Ascending aorta (tissue), 2 donors: ENCODE data around the gene GLYR1. TPM values are rescaled to one million over a fixed set of nuclear protein-coding genes. Genes with fewer than 3 reads are reported as not detected.

Source experiments
- DNase-seq, 2 donors: peaks; one replicate each; pipeline ENCODE4 v3.0.0-alpha.2; 2019; ENCODE audit warnings: low spot score in 2 of 2
- H3K27ac ChIP-seq, 2 donors: fragments of 200-600 bp; sonication (generic); one replicate each; pipeline ENCODE4 v1.5.1; 2016 to 2017; ENCODE audit warnings: mild to moderate bottlenecking in 1 of 2
- H3K27me3 ChIP-seq: fragments of 200-600 bp; sonication (generic); one replicate; pipeline ENCODE4 v1.5.1; 2017
- H3K36me3 ChIP-seq, 2 donors: fragments of 200-600 bp; sonication (generic); one replicate each; pipeline ENCODE4 v1.5.1; 2016
- H3K4me1 ChIP-seq, 2 donors: fragments of 200-600 bp; sonication (generic); one replicate each; pipeline ENCODE4 v1.5.1; 2016 to 2017; ENCODE audit warnings: mild to moderate bottlenecking in 1 of 2
- H3K4me3 ChIP-seq, 2 donors: fragments of 200-600 bp; sonication (generic); one replicate each; pipeline ENCODE4 v1.5.1; 2016 to 2017; ENCODE audit warnings: mild to moderate bottlenecking in 1 of 2
- H3K9me3 ChIP-seq, 2 donors: fragments of 200-600 bp; sonication (generic); one replicate each; pipeline ENCODE4 v1.5.1; 2016
- intact Hi-C: fragments of 100-400 bp; cut with DNase I; formaldehyde crosslinking; loops from one replicate; pipeline ENCODE4 v1.15.1; 2023
- total RNA-seq: library from RNA; depleted of rRNA; stranded (reverse); fragments of >200 nt; gene quantifications from one replicate; pipeline ENCODE4 v1.1.0, GENCODE V29; 2016
- TF ChIP-seq, protein P1 (sequence below), 3 experiments: fragments of 200-600 bp in 2 of 3; fragments of 450-650 bp in 1 of 3; sonication (generic) in 2 of 3; IDR thresholded peaks; one replicate each; pipeline ENCODE4 v1.5.1; 2016 to 2019; ENCODE audit warnings: antibody characterized with exemption in 3 of 3, mild to moderate bottlenecking in 1 of 3, moderate library complexity in 1 of 3

The GLYR1 gene
- total RNA-seq, 1 donor from 2014 or later: 39.2 TPM

DNA sequence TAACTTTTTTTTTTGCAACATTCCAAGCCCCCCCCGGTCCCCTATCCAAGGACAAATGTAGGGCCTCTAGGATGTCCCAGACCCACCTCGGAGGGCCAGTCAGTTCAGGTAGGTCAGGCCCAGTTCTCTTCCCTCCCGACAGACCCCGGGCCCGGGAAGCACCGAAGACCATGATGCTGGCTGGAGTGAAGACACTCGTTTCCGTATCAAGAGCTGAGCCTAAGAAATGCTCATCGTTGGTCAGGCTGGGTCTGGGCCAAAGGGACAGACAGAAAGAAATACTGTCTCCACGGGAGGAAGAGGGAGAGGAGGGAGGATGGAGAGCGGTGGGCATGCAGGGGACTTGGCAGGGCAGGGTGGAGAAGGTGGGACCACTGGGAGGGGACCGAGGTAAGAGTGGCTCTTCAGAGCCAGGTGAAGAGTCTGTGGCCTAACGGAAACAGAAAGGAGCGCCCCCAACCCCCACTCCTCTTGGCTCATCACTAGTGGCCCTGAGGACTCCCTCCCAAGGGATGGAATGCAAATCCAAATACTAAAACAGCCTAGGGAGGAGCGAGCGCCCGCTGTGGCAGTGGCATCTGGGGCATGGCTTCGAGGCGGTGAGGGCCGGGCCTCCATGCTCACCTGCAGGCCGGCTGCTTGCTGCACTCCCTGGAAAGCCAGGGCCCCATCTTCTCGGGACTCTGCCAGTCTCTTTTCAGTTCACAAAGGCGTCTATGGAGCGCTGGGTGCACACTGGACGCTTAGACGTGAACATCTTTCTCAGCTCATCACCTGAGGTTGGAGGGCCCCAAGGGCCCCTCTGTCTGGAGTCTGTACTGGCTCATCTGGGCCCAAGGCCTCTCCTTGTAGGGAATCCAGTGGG, 43.0 kb downstream of the GLYR1 start:
- H3K9me3 ChIP-seq: no peaks in the 10 kb centered on the region
- H3K36me3 ChIP-seq: peaks cover 21 to 46% of the 10 kb centered on the region in 2 donors
- intact Hi-C loops: loop anchor here (2.0 kb wide), 3 partner anchors 43 to 153 kb away; partner anchors contain the start of genes ANKS3, DNAAF8, GLYR1 and UBN1
- DNase-seq: no peak
- H3K4me3 ChIP-seq: no peak overlapping the region
- TF ChIP-seq, protein P1, sequence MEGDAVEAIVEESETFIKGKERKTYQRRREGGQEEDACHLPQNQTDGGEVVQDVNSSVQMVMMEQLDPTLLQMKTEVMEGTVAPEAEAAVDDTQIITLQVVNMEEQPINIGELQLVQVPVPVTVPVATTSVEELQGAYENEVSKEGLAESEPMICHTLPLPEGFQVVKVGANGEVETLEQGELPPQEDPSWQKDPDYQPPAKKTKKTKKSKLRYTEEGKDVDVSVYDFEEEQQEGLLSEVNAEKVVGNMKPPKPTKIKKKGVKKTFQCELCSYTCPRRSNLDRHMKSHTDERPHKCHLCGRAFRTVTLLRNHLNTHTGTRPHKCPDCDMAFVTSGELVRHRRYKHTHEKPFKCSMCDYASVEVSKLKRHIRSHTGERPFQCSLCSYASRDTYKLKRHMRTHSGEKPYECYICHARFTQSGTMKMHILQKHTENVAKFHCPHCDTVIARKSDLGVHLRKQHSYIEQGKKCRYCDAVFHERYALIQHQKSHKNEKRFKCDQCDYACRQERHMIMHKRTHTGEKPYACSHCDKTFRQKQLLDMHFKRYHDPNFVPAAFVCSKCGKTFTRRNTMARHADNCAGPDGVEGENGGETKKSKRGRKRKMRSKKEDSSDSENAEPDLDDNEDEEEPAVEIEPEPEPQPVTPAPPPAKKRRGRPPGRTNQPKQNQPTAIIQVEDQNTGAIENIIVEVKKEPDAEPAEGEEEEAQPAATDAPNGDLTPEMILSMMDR (IDR thresholded peaks at IDR 0.05): no peak
- peaks cover 4 to 9% of the 10 kb centered on the region in 2 donors for H3K4me1 ChIP-seq
- no peaks in the 10 kb centered on the region for H3K27me3 ChIP-seq
- H3K27ac ChIP-seq: no peak overlapping the region

DNA sequence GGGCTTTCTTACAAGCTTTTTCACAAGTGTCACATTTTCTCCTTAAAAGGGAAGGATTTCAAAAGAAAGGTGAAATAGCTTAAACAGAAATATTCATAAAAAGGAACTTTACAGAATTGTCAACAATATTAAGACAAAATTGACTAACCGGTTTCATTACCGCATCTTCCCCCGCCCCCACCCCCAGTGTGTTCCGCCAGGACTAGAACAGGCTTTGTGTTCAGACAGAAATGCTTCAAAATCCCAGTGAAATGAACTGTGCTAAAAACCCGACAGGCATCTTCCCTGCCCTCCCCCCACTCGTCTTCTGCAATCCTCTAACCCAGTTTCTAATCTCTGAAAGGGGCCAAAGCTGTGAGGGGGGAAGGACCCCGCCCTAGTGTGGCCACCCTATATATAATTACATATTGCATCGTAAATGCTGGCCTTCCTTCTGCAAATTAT, 43.7 kb downstream of the GLYR1 start:
- TF ChIP-seq, protein P1 (IDR thresholded peaks at IDR 0.05): no peak
- no peak for DNase-seq
- no peaks in the 10 kb centered on the region for H3K27me3 ChIP-seq
- H3K9me3 ChIP-seq: no peaks in the 10 kb centered on the region
- peaks cover 20 to 42% of the 10 kb centered on the region in 2 donors for H3K36me3 ChIP-seq
- no peak overlapping the region for H3K27ac ChIP-seq
- intact Hi-C loops: loop anchor here (2.0 kb wide), 3 partner anchors 43 to 153 kb away; partner anchors contain the start of genes ANKS3, DNAAF8, GLYR1 and UBN1
- H3K4me1 ChIP-seq: peaks cover 4 to 9% of the 10 kb centered on the region in 2 donors
- H3K4me3 ChIP-seq: peak overlapping the region in 1 of 2 donors; percentile 78

DNA sequence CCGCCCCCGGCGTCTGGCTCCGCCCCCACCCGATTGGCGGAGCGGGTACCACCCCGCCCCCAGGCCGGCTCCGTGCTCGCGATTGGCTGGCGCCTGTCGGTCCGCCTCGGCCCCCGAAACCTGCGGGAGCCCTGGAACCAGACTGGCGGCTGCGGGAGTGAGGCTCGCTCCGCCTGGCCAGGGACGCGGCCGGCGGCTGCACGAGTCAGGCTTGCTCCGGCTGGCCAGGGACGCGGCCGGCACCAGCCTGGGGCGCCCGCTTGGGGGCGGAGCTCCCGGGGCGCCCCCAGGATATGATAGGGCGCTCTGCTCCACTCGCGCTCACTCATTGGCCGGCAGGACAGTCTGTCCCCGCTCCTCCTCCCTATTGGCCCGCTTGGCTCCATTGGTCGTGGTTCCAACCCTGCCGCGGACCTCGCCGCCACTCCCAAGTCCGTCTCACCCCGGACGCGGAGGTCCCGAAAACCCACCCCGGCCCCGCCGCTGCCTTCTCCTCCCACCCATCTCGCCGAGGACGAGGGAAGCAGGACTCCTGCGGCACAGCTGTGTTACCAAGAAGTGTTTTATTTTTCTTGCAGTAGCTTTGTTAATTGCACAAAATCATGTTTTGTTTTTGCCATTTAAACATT, 44.3 kb downstream of the GLYR1 start:
- Histone ChIP-seq H3K4me1 (peaks cover 4 to 9% of the 10 kb centered on the region in 2 donors), H3K36me3 (peaks cover 19 to 39% of the 10 kb centered on the region in 2 donors), H3K9me3 (no peaks in the 10 kb centered on the region), H3K27ac (peak overlapping the region; percentile 67 to 69), H3K27me3 (no peaks in the 10 kb centered on the region), H3K4me3 (peak overlapping the region; percentile 74 to 78)
- intact Hi-C loops: loop anchor here (1.0 to 2.0 kb wide), 4 partner anchors 33 to 154 kb away; partner anchors contain the start of genes ANKS3, DNAAF8, GLYR1 and UBN1
- TF ChIP-seq, protein P1 (IDR thresholded peaks at IDR 0.05): peak in 1 of 3 experiments; percentile 1
- peak; percentile 73 to 95 for DNase-seq

DNA sequence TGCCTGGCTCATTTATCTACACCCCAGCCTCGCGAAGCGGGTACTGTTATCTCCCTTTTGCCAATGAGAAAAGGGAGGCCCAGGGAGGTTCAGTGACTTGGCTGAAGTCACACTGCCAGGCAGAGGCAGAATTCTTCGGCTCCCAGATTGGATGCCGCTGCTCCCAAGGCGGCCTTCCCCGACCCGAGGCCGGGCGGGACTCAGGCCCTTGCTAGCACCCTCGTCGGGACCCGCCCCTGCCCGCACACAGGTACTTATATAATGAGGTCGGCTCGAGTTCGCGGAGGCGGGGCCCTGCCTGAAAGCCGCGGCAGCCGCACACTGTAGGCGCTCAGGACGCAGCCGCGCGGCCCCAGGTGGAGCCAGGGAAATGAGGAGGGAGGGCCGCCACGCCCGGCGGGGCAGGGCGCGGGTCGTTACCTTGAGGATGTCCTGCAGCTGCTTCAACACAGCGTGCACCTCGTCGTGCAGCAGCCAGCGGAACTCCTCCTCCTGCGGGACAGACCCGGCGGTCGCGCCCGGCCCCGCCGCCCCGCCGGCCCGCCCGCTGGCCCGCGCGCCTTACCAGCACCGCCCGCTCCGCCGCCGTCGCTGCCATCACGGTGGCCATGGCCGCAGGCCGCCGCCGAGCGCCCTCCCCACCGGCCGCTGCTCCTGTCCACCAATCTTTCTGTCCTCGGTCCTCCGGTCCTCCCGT, 45.0 kb downstream of the GLYR1 start, which contains the start of gene ROGDI:
TSS of gene ROGDI (minus strand) at position 672 of the 697 bp plus-strand sequence. CDS start at position 610, 62 bp downstream.
- no peaks in the 10 kb centered on the region for H3K27me3 ChIP-seq
- H3K4me3 ChIP-seq: peak within 1 kb of the TSS; percentile 74 to 78
- intact Hi-C loops: loop anchor here (1.0 to 2.0 kb wide), 4 partner anchors 33 to 155 kb away; partner anchors contain the start of genes ANKS3, DNAAF8, GLYR1 and UBN1
- peaks cover 4 to 9% of the 10 kb centered on the region in 2 donors for H3K4me1 ChIP-seq
- H3K9me3 ChIP-seq: no peaks in the 10 kb centered on the region
- H3K36me3 ChIP-seq: peaks cover 19 to 36% of the 10 kb centered on the region in 2 donors
- TF ChIP-seq, protein P1 (IDR thresholded peaks at IDR 0.05): peak in 1 of 3 experiments; percentile 5
- peak within 1 kb of the TSS; percentile 67 to 69 for H3K27ac ChIP-seq
- DNase-seq: peak; percentile 46 to 87
